ENCODE measurements around the gene MOCS2. TPM values are rescaled to one million over a fixed set of nuclear protein-coding genes. Genes with fewer than 3 reads are reported as not detected.

The MOCS2 gene
- total and polyA plus RNA-seq, 10 of the 15 experiments (the other 5 are each of a cell fraction or from before 2014, with no cell fraction given): 11.0 to 27.4 (median 22.5) TPM

- ChIA-PET POLR2A (no interaction called here), RAD21 (ENCODE audit: unreplicated experiment) (no interaction called here), CTCF (interaction anchor here (0.8 to 1.3 kb wide), 2 partner anchors 13 to 119 kb away, joined by 3 read pairs; no protein-coding TSS in a partner anchor), SMC1A (ENCODE audit: uncharacterized antibody, unreplicated experiment) (interaction anchor here (1.0 to 1.4 kb wide), 2 partner anchors 13 kb away, joined by 3 read pairs; no protein-coding TSS in a partner anchor)
- intact Hi-C loops (cut with micrococcal nuclease; ENCODE audit: unreplicated experiment): no loop called here
- H3K9ac ChIP-seq (ENCODE audit: control insufficient read depth, insufficient read depth, low read length): no peak overlapping the region
- no peak for FAIRE-seq
- H3K4me2 ChIP-seq (ENCODE audit: control insufficient read depth, insufficient read depth): no peak overlapping the region
- no peak for DNase-seq (ENCODE audit: low read depth, low spot score)
- H3K36me3 ChIP-seq (ENCODE audit: control insufficient read depth in 2 of 2, insufficient read depth in 2 of 2, low read length in 1 of 2): no peaks in the 10 kb centered on the region
- no peaks in the 10 kb centered on the region for H3K79me2 ChIP-seq (ENCODE audit: control insufficient read depth, insufficient read depth, low read length)
- BruUV-seq (replicated peaks): no TSS peak
- TF ChIP-seq SIX5 (IDR thresholded peaks at IDR 0.05; ENCODE audit: low read depth, low read length, severe bottlenecking) (no peak), STAT3 (IDR thresholded peaks at IDR 0.05; ENCODE audit: low read depth, low read length) (no peak), MTA3 (IDR thresholded peaks at IDR 0.05; ENCODE audit: borderline replicate concordance, low read length) (no peak), GABPA (IDR thresholded peaks at IDR 0.05; ENCODE audit: low read depth) (no peak), PML (IDR thresholded peaks at IDR 0.05; ENCODE audit: low read length) (no peak), BACH1 (IDR thresholded peaks at IDR 0.05; ENCODE audit: borderline replicate concordance) (no peak), ZSCAN29 (IDR thresholded peaks at IDR 0.05) (no peak), CREM (IDR thresholded peaks at IDR 0.05; ENCODE audit: low read depth) (no peak), POU2F2 (IDR thresholded peaks at IDR 0.05; ENCODE audit: borderline replicate concordance, low read depth, low read length) (no peak), SMAD5 (IDR thresholded peaks at IDR 0.05; ENCODE audit: low read depth) (no peak), RCOR1 (conservative IDR thresholded peaks at IDR 0.05; ENCODE audit: low read depth, low read length) (no peak), SREBF1 (IDR thresholded peaks at IDR 0.05; ENCODE audit: low read length) (no peak), BCLAF1 (IDR thresholded peaks at IDR 0.05) (no peak), SMC3 (IDR thresholded peaks at IDR 0.05; ENCODE audit: borderline replicate concordance, low read length) (no peak), E2F8 (IDR thresholded peaks at IDR 0.05; ENCODE audit: low read depth, partially characterized antibody) (no peak), NR2C2 (IDR thresholded peaks at IDR 0.05; ENCODE audit: borderline replicate concordance, control insufficient read depth, insufficient read length, low read depth) (no peak), BCL11A (IDR thresholded peaks at IDR 0.05; ENCODE audit: low read depth, low read length) (no peak)
- TF ChIP-seq, protein P1, sequence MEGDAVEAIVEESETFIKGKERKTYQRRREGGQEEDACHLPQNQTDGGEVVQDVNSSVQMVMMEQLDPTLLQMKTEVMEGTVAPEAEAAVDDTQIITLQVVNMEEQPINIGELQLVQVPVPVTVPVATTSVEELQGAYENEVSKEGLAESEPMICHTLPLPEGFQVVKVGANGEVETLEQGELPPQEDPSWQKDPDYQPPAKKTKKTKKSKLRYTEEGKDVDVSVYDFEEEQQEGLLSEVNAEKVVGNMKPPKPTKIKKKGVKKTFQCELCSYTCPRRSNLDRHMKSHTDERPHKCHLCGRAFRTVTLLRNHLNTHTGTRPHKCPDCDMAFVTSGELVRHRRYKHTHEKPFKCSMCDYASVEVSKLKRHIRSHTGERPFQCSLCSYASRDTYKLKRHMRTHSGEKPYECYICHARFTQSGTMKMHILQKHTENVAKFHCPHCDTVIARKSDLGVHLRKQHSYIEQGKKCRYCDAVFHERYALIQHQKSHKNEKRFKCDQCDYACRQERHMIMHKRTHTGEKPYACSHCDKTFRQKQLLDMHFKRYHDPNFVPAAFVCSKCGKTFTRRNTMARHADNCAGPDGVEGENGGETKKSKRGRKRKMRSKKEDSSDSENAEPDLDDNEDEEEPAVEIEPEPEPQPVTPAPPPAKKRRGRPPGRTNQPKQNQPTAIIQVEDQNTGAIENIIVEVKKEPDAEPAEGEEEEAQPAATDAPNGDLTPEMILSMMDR (IDR thresholded peaks at IDR 0.05 in 2 of 3, conservative IDR thresholded peaks at IDR 0.05 in 1 of 3; ENCODE audit: control insufficient read depth in 2 of 3, extremely low read depth in 1 of 3, insufficient read depth in 1 of 3, low read depth in 3 of 3, low read length in 3 of 3): no peak
- no peak overlapping the region for H3K27ac ChIP-seq (ENCODE audit: control insufficient read depth, insufficient read depth)
- no peaks in the 10 kb centered on the region for H3K9me3 ChIP-seq (replicated peaks; ENCODE audit: control insufficient read depth, insufficient read depth, low read length)
- in situ Hi-C loops (cut with MboI): no loop called here
- H3K27me3 ChIP-seq (replicated peaks in 1 of 2; ENCODE audit: control insufficient read depth in 2 of 2, insufficient read depth in 2 of 2, low read length in 1 of 2): peaks cover 0 to 5% of the 10 kb centered on the region in 2 experiments; a peak in 1 of 4 replicates
- no peak overlapping the region for H3K4me3 ChIP-seq
- H4K20me1 ChIP-seq (ENCODE audit: control insufficient read depth, insufficient read depth): no peaks in the 10 kb centered on the region
- no peak for ATAC-seq
- H2AFZ ChIP-seq (ENCODE audit: control insufficient read depth, low read depth, low read length): no peak overlapping the region
- WGBS (ENCODE audit: insufficient coverage, insufficient replicate concordance, low lambda C conversion rate, missing lambda C conversion rate): 26% methylated on average over 4 of the region's 4 CpGs
- no peaks in the 10 kb centered on the region for H3K4me1 ChIP-seq (ENCODE audit: control insufficient read depth, insufficient read depth, low read length)
Observed at GRCh38 chr5:53068291-53068836, 41.2 kb downstream of the MOCS2 start.
